GM18520 (cell line): ENCODE data around the gene CRNKL1.

Experiments
- ATAC-seq: cut with Tn5 transposase; IDR thresholded peaks from one replicate; pipeline ENCODE4 v1.9.1; 2021; ENCODE audit not compliant: unreplicated experiment

The CRNKL1 gene

DNA sequence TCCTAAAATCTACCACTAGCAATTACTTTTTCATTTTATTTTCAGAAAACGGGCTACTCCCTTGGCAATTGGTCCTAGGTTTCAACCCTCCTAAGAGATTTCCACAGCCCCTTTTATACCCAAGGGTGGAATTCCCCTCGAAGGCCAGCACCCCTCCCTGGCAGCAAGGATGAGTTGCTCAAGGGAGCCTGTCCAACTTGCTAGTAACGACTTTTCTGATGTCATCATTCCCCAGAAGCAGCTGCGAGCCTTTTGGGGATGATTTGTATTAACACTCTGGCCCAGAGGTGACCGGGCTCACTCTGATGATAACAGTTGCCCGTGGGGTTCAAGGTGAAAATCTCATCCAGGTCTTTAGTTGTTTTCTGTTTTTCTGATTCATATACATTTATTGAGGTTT is 65.8 kb downstream of the CRNKL1 start:
- no peak for ATAC-seq
